ENCODE data around the gene CPLX3. TPM values are rescaled to one million over a fixed set of nuclear protein-coding genes. Genes with fewer than 3 reads are reported as not detected.
A peak's percentile ranks its signal among the peaks of the same experiment; 100 is the strongest.

CPLX3 gene
- total and polyA plus RNA-seq, 5 donors from 2014 or later = 0.35 TPM; not detected in 4

- H3K27ac Mint-ChIP-seq = peak overlapping the region; percentile 67 to 96 (median 88)
- peaks cover 4 to 30% (median 15%) of the 10 kb centered on the region in 4 donors for H3K4me1 Mint-ChIP-seq
- no peak overlapping the region for H3K4me3 ChIP-seq (ENCODE audit: low read depth, low read length)
- peak overlapping the region in 1 of 4 donors; percentile 16 for H3K4me3 Mint-ChIP-seq
- DNase-seq (no peak), ATAC-seq (ENCODE audit: low read depth in 2 of 2) (no peak)
- no peaks in the 10 kb centered on the region for H3K27me3 ChIP-seq (ENCODE audit: control insufficient read depth, insufficient read depth, low read length)
- H3K36me3 Mint-ChIP-seq = peaks cover under 1% of the 10 kb centered on the region
- H3K27me3 Mint-ChIP-seq = no peaks in the 10 kb centered on the region
- H3K4me1 ChIP-seq (ENCODE audit: control insufficient read depth, insufficient read depth, low read length, poor library complexity, severe bottlenecking) = peaks cover 4% of the 10 kb centered on the region
- H3K36me3 ChIP-seq (ENCODE audit: control insufficient read depth, insufficient read depth, low read length) = peaks cover 5% of the 10 kb centered on the region
- no peaks in the 10 kb centered on the region for H3K9me3 Mint-ChIP-seq
- no peak overlapping the region for H3K27ac ChIP-seq (ENCODE audit: insufficient read depth, low read length, poor library complexity, severe bottlenecking)
- H3K9me3 ChIP-seq (ENCODE audit: control insufficient read depth in 2 of 2, low read length in 2 of 2) = no peaks in the 10 kb centered on the region
These were observed 17.2 kb upstream of the CPLX3 start for GRCh38 chr15:74809242-74809641.

DNA sequence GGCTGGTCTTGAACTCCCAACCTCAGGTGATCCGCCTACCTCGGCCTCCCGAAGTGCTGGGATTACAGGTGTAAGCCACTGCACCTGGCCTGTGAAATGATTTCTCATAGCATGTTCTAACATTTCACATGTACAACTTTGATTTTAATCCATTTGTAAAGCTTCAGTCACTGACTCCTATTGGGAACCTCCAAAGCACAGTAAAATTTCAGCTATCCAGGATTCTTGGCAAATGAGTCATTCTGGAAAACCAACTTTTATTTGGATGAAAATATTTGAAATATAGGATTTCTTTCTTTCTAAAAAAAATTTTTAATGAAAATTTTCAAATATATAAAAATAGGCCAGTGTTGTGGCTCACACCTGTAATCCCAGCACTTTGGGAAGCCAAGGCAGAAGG lies 16.5 kb upstream of the CPLX3 start:
- Histone ChIP-seq H3K4me1 (ENCODE audit: control insufficient read depth, insufficient read depth, low read length, poor library complexity, severe bottlenecking) (peaks cover 4% of the 10 kb centered on the region), H3K9me3 (ENCODE audit: control insufficient read depth in 2 of 2, low read length in 2 of 2) (no peaks in the 10 kb centered on the region), H3K36me3 (ENCODE audit: control insufficient read depth, insufficient read depth, low read length) (no peaks in the 10 kb centered on the region), H3K27me3 (ENCODE audit: control insufficient read depth, insufficient read depth, low read length) (no peaks in the 10 kb centered on the region), H3K4me3 (ENCODE audit: low read depth, low read length) (no peak overlapping the region), H3K27ac (ENCODE audit: insufficient read depth, low read length, poor library complexity, severe bottlenecking) (no peak overlapping the region)
- Mint-ChIP-seq H3K27me3 (no peaks in the 10 kb centered on the region), H3K9me3 (no peaks in the 10 kb centered on the region), H3K36me3 (no peaks in the 10 kb centered on the region), H3K4me3 (no peak overlapping the region), H3K4me1 (peaks cover under 1 to 27% (median 13%) of the 10 kb centered on the region in 4 donors), H3K27ac (peak overlapping the region in 1 of 3 donors; percentile 31)
- ATAC-seq (ENCODE audit: low read depth in 2 of 2) (no peak), DNase-seq (no peak)

- no peak for DNase-seq
- peak within 1 kb of the TSS in 1 of 3 donors; percentile 46 for H3K27ac Mint-ChIP-seq
- peaks cover 4% of the 10 kb centered on the region for H3K27me3 Mint-ChIP-seq
- Histone ChIP-seq H3K27ac (ENCODE audit: insufficient read depth, low read length, poor library complexity, severe bottlenecking) (no peak within 1 kb of the TSS), H3K4me3 (ENCODE audit: low read depth, low read length) (no peak within 1 kb of the TSS), H3K27me3 (ENCODE audit: control insufficient read depth, insufficient read depth, low read length) (no peaks in the 10 kb centered on the region), H3K4me1 (ENCODE audit: control insufficient read depth, insufficient read depth, low read length, poor library complexity, severe bottlenecking) (no peaks in the 10 kb centered on the region), H3K9me3 (ENCODE audit: control insufficient read depth in 2 of 2, low read length in 2 of 2) (no peaks in the 10 kb centered on the region), H3K36me3 (ENCODE audit: control insufficient read depth, insufficient read depth, low read length) (no peaks in the 10 kb centered on the region)
- no peak within 1 kb of the TSS for H3K4me3 Mint-ChIP-seq
- H3K9me3 Mint-ChIP-seq = no peaks in the 10 kb centered on the region
- H3K4me1 Mint-ChIP-seq = peaks cover 0 to 17% (median 8%) of the 10 kb centered on the region in 4 donors
- no peak for ATAC-seq (ENCODE audit: low read depth in 2 of 2)
- H3K36me3 Mint-ChIP-seq = no peaks in the 10 kb centered on the region
These were observed 13.9 kb upstream of the CPLX3 start, which contains the start of gene LMAN1L for GRCh38 chr15:74812533-74812932. TSS of gene LMAN1L (plus strand) at chr15:74812835. CDS start at chr15:74812855, 20 bp downstream.

DNA sequence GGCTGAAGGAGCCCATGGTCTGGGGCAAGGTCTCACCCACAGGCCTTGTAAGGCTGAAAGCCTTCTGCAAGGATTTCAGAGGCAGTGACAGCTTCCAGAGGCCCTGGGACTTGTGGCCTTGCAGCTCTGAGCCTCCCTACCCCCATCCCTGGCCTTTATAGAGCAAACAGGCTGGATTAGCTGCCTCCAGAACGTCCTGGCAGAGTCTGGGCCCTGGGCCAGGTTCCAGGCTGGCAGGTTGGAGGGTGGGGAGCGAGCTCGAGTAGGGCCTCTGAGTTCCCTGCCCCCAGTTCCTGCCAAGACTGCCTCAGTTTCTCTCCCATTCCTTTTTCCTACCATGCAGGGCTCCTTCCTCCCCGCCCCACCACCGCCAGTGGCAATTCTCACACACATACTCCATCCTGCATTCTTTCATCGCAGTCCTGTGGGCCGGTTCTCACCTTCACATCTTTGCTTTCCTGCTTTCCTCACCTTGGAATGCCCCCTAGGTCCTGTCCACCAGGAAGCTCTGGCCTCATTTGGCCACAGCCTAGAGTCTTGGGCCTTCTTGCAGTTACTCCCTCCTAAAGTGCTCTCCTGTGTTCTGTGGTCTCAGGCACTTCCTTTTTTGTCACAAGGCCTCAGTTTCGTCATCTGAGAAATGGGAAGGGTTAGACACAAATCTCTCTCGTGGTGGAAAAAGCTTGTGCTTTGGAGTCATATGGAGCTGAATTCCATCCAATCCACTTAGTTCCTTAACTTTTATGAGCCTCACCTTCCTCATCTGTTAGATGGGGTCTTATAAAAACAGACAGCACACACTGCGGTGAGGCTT lies 11.1 kb upstream of the CPLX3 start:
- no peaks in the 10 kb centered on the region for H3K9me3 ChIP-seq (ENCODE audit: control insufficient read depth in 2 of 2, low read length in 2 of 2)
- H3K27ac ChIP-seq (ENCODE audit: insufficient read depth, low read length, poor library complexity, severe bottlenecking) = no peak overlapping the region
- H3K4me3 ChIP-seq (ENCODE audit: low read depth, low read length) = no peak overlapping the region
- Mint-ChIP-seq H3K36me3 (no peaks in the 10 kb centered on the region), H3K27me3 (peaks cover 4% of the 10 kb centered on the region), H3K4me1 (peaks cover 0 to 9% (median 6%) of the 10 kb centered on the region in 4 donors), H3K9me3 (no peaks in the 10 kb centered on the region), H3K27ac (no peak overlapping the region), H3K4me3 (peak overlapping the region in 1 of 4 donors; percentile 84)
- H3K27me3 ChIP-seq (ENCODE audit: control insufficient read depth, insufficient read depth, low read length) = no peaks in the 10 kb centered on the region
- H3K4me1 ChIP-seq (ENCODE audit: control insufficient read depth, insufficient read depth, low read length, poor library complexity, severe bottlenecking) = peaks cover 4% of the 10 kb centered on the region
- no peak for ATAC-seq (ENCODE audit: low read depth in 2 of 2)
- H3K36me3 ChIP-seq (ENCODE audit: control insufficient read depth, insufficient read depth, low read length) = no peaks in the 10 kb centered on the region
- DNase-seq = no peak

- ATAC-seq (ENCODE audit: low read depth in 2 of 2) = no peak
- peaks cover 0 to 9% (median 6%) of the 10 kb centered on the region in 4 donors for H3K4me1 Mint-ChIP-seq
These were observed 10.5 kb upstream of the CPLX3 start for GRCh38 chr15:74815961-74816360.

GRCh38 chr15:74816624-74817369 lies 9.6 kb upstream of the CPLX3 start:
- H3K9me3 Mint-ChIP-seq = no peaks in the 10 kb centered on the region
- Histone ChIP-seq H3K27me3 (ENCODE audit: control insufficient read depth, insufficient read depth, low read length) (no peaks in the 10 kb centered on the region), H3K27ac (ENCODE audit: insufficient read depth, low read length, poor library complexity, severe bottlenecking) (no peak overlapping the region), H3K36me3 (ENCODE audit: control insufficient read depth, insufficient read depth, low read length) (no peaks in the 10 kb centered on the region), H3K9me3 (ENCODE audit: control insufficient read depth in 2 of 2, low read length in 2 of 2) (no peaks in the 10 kb centered on the region), H3K4me3 (ENCODE audit: low read depth, low read length) (no peak overlapping the region), H3K4me1 (ENCODE audit: control insufficient read depth, insufficient read depth, low read length, poor library complexity, severe bottlenecking) (peaks cover 4% of the 10 kb centered on the region)
- no peak for ATAC-seq (ENCODE audit: low read depth in 2 of 2)
- H3K27ac Mint-ChIP-seq = peak overlapping the region in 2 of 3 donors; percentile 71 to 90
- DNase-seq = no peak
- no peaks in the 10 kb centered on the region for H3K36me3 Mint-ChIP-seq
- peaks cover 4% of the 10 kb centered on the region for H3K27me3 Mint-ChIP-seq
- no peak overlapping the region for H3K4me3 Mint-ChIP-seq
- peaks cover 0 to 9% (median 6%) of the 10 kb centered on the region in 4 donors for H3K4me1 Mint-ChIP-seq

More at GRCh38 chr15:74815961-74816360, 10.5 kb upstream of the CPLX3 start:
- no peaks in the 10 kb centered on the region for H3K9me3 Mint-ChIP-seq
- H3K4me3 Mint-ChIP-seq = peak overlapping the region in 1 of 4 donors; percentile 51
- Histone ChIP-seq H3K9me3 (ENCODE audit: control insufficient read depth in 2 of 2, low read length in 2 of 2) (no peaks in the 10 kb centered on the region), H3K4me3 (ENCODE audit: low read depth, low read length) (no peak overlapping the region), H3K27me3 (ENCODE audit: control insufficient read depth, insufficient read depth, low read length) (no peaks in the 10 kb centered on the region), H3K36me3 (ENCODE audit: control insufficient read depth, insufficient read depth, low read length) (no peaks in the 10 kb centered on the region), H3K4me1 (ENCODE audit: control insufficient read depth, insufficient read depth, low read length, poor library complexity, severe bottlenecking) (peaks cover 4% of the 10 kb centered on the region), H3K27ac (ENCODE audit: insufficient read depth, low read length, poor library complexity, severe bottlenecking) (no peak overlapping the region)
- no peak overlapping the region for H3K27ac Mint-ChIP-seq
- H3K36me3 Mint-ChIP-seq = no peaks in the 10 kb centered on the region
- no peak for DNase-seq
- H3K27me3 Mint-ChIP-seq = peaks cover 4% of the 10 kb centered on the region

DNA sequence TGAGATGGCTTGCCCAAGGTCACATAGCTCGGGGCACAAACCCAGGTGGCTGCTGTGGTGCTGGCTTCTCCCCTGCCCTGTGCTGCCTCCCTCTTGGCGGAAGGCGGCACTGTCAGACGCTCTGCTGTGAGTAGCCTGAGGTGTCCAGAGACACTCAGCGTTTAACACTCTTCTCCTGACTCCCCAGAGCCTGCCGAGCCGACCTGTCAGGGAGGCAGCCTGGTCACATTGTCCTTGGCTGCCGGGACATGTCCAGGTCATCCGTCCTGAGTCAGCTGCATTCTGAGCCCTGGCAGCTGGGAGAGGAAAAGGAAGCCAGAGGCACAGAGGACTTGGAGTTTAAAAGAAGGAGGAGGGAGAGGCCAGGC lies 9.1 kb upstream of the CPLX3 start:
- H3K36me3 Mint-ChIP-seq = no peaks in the 10 kb centered on the region
- DNase-seq (no peak), ATAC-seq (ENCODE audit: low read depth in 2 of 2) (no peak)
- no peak overlapping the region for H3K27ac Mint-ChIP-seq
- Histone ChIP-seq H3K4me1 (ENCODE audit: control insufficient read depth, insufficient read depth, low read length, poor library complexity, severe bottlenecking) (peaks cover 4% of the 10 kb centered on the region), H3K27me3 (ENCODE audit: control insufficient read depth, insufficient read depth, low read length) (no peaks in the 10 kb centered on the region), H3K4me3 (ENCODE audit: low read depth, low read length) (no peak overlapping the region), H3K27ac (ENCODE audit: insufficient read depth, low read length, poor library complexity, severe bottlenecking) (no peak overlapping the region), H3K9me3 (ENCODE audit: control insufficient read depth in 2 of 2, low read length in 2 of 2) (no peaks in the 10 kb centered on the region), H3K36me3 (ENCODE audit: control insufficient read depth, insufficient read depth, low read length) (no peaks in the 10 kb centered on the region)
- H3K9me3 Mint-ChIP-seq = no peaks in the 10 kb centered on the region
- H3K4me1 Mint-ChIP-seq = peaks cover 0 to 9% (median 6%) of the 10 kb centered on the region in 4 donors
- H3K27me3 Mint-ChIP-seq = peaks cover 4% of the 10 kb centered on the region
- no peak overlapping the region for H3K4me3 Mint-ChIP-seq
